Neutrophil (primary cell): ENCODE data around the gene FAM219A.

ENCODE experiments used
- H3K27ac ChIP-seq: fragments of 200-600 bp; sonication (generic); 2 replicates; pipeline ENCODE4 v1.5.1; 2016; ENCODE audit warnings: mild to moderate bottlenecking, moderate library complexity
- H3K27me3 ChIP-seq: fragments of 200-600 bp; sonication (generic); 2 replicates; pipeline ENCODE4 v1.6.0; 2016; ENCODE audit warnings: mild to moderate bottlenecking
- H3K36me3 ChIP-seq: fragments of 200-600 bp; sonication (generic); 2 replicates; pipeline ENCODE4 v1.5.1; 2017
- H3K4me1 ChIP-seq, 2 experiments: fragments of 200-600 bp in 1 of 2; sonication (generic) in 1 of 2; 1 replicate in 1 of 2; 2 replicates in 1 of 2; pipeline versions ENCODE4 v1.5.1 to v1.6.1; 2013 to 2016; ENCODE audit warnings: low read depth in 1 of 2, low read length in 1 of 2, mild to moderate bottlenecking in 1 of 2, moderate library complexity in 1 of 2; ENCODE audit not compliant: control insufficient read depth in 1 of 2, insufficient read depth in 1 of 2
- H3K4me3 ChIP-seq, 2 experiments: fragments of 200-600 bp in 1 of 2; sonication (generic) in 1 of 2; 1 replicate in 1 of 2; 2 replicates in 1 of 2; pipeline ENCODE4 v1.5.1; 2013 to 2016; ENCODE audit warnings: low read depth in 1 of 2, low read length in 1 of 2, mild to moderate bottlenecking in 1 of 2, moderate library complexity in 1 of 2
- H3K9me3 ChIP-seq: fragments of 200-600 bp; sonication (generic); 2 replicates; pipeline ENCODE4 v1.5.1; 2016
- TF ChIP-seq, protein P1 (sequence below): fragments of 200-600 bp; sonication (generic); IDR thresholded peaks from 2 replicates; pipeline ENCODE4 v1.5.1; 2016; ENCODE audit warnings: antibody characterized with exemption

The FAM219A gene

DNA sequence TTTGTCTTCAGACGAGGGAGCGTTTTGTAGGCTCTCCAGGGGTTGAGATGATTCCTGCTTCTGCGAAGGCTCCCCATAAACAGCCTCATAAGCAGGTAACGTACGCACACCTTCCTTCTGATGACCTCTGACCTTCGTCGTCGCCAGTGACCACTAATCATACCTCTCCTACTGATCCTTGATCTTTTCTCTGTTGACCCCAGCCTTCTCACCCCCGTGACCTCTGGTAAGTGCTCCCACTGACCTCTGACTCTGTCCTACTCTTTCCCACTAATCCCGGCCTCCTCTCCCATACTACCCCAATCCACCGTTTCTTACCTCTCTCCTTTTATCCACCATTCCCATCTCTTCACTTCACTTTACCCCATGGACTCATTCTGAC is 580 bp upstream of the FAM219A start:
- H3K36me3 ChIP-seq: no peaks in the 10 kb centered on the region
- H3K4me3 ChIP-seq: peak overlapping the region; percentile 72 to 80
- peaks cover 22 to 27% of the 10 kb centered on the region in 2 experiments for H3K4me1 ChIP-seq
- H3K27ac ChIP-seq: peak overlapping the region; percentile 86
- H3K27me3 ChIP-seq: peaks cover 66% of the 10 kb centered on the region
- TF ChIP-seq, protein P1, sequence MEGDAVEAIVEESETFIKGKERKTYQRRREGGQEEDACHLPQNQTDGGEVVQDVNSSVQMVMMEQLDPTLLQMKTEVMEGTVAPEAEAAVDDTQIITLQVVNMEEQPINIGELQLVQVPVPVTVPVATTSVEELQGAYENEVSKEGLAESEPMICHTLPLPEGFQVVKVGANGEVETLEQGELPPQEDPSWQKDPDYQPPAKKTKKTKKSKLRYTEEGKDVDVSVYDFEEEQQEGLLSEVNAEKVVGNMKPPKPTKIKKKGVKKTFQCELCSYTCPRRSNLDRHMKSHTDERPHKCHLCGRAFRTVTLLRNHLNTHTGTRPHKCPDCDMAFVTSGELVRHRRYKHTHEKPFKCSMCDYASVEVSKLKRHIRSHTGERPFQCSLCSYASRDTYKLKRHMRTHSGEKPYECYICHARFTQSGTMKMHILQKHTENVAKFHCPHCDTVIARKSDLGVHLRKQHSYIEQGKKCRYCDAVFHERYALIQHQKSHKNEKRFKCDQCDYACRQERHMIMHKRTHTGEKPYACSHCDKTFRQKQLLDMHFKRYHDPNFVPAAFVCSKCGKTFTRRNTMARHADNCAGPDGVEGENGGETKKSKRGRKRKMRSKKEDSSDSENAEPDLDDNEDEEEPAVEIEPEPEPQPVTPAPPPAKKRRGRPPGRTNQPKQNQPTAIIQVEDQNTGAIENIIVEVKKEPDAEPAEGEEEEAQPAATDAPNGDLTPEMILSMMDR: no peak
- H3K9me3 ChIP-seq: no peaks in the 10 kb centered on the region

DNA sequence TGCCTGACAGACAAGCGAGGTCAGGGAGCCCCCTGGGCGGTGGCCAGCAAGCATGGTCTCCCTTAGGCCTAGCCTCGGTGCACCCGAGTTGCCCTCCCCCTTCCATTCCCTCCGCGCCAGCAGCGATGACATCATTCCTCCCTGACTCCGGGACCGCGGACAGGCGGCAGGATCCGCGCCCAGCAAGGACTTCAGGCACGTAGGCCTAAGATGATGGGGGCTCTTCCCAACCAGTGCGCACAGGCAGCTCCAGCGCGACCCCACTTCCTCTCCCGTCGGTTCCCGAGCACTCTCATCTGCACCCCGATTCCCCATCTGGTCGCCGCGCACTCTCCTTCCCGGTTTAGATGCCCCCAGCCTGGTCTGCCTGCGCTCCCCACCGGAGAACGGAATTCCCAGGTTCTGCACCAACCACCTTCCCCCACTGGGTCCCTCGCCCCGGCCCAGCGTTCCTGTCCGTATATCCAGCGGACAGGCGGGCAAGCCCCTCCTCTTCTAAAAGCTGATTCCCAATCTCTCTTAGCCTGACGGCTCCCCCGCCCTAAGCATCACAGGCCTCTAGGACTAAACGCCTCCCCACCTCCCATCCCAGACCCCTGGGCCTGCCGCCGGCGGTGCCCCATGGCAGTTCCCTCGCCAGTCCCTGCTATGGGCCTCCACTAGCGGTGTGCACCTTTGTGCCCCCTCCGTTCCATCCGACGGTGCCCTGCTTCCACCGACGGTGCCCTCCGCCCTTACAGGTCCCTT is 931 bp downstream of the FAM219A start:
- H3K4me3 ChIP-seq: peak overlapping the region; percentile 72 to 80
- H3K27ac ChIP-seq: peak overlapping the region; percentile 86
- H3K4me1 ChIP-seq: peaks cover 22 to 27% of the 10 kb centered on the region in 2 experiments
- no peaks in the 10 kb centered on the region for H3K36me3 ChIP-seq
- TF ChIP-seq, protein P1: no peak
- peaks cover 51% of the 10 kb centered on the region for H3K27me3 ChIP-seq
- no peaks in the 10 kb centered on the region for H3K9me3 ChIP-seq

DNA sequence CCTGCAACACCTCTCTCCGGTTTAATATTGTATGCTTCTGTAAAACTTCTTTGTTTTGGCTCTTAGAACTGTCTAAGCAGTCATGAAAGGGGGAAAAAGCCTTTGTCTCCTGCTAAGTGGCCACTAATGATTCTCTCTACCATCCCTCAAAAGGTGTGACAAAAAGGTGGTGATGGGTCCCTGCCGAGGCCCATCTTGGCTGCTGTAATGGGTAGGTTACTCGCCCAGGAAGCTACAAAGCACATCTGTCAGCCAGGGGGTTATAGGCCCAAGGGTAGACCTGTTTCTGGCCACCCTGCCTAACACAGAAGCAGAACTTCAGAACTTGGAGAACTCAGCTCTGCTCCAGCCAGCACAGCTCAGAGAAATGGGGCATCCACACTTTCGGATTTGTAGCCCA is 1.6 kb downstream of the FAM219A start:
- TF ChIP-seq, protein P1: no peak
- Histone ChIP-seq H3K27me3 (peaks cover 44% of the 10 kb centered on the region), H3K4me1 (peaks cover 22 to 27% of the 10 kb centered on the region in 2 experiments), H3K36me3 (no peaks in the 10 kb centered on the region), H3K9me3 (no peaks in the 10 kb centered on the region), H3K27ac (no peak overlapping the region), H3K4me3 (peak overlapping the region; percentile 72 to 80)

DNA sequence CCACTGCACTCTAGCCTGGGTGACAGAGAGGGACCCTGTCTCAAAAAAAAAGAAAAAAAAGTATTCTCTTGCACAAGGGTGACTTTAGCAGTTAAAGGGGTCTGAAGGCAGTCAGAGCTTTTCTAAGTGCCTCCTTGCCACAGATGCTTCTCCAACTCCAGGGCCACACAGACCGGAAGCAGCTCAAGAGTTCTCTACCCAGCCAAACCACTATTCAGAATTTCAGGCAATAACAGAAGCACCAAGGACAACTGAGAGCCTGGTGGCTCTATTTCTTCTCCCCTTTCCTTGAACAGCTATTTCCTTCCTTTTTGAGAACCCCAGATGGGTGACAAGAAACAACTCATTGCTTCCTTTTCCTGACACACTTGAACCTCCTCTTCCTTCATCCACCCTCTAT is 2.2 kb downstream of the FAM219A start:
- no peaks in the 10 kb centered on the region for H3K36me3 ChIP-seq
- peaks cover 38% of the 10 kb centered on the region for H3K27me3 ChIP-seq
- peak overlapping the region in 1 of 2 experiments; percentile 4 for H3K4me3 ChIP-seq
- no peaks in the 10 kb centered on the region for H3K9me3 ChIP-seq
- TF ChIP-seq, protein P1: no peak
- no peak overlapping the region for H3K27ac ChIP-seq
- H3K4me1 ChIP-seq: peaks cover 22 to 27% of the 10 kb centered on the region in 2 experiments

DNA sequence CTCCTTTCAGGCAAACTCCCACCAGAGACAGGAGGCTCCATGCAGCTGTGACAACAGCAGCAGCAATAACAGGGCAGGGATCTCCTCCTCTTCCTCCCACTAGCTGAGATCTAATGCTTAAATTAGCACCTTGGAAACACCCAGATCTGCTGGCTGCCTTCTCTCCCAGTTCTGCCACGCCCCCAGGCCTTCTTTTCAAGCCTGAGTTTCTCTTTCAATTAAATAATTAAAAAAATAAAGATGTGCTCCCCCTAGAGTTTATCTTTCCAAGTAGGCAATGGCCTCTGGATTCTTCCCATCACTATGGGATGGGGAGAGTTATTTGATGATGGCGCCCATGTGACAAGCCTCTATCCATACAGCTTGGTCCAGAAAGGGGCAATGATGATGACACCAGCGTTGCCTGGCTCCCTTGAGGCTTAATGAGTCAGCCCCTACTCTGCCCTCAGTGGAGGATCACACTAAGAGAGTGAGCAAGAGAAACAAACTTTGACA is 3.8 kb downstream of the FAM219A start:
- TF ChIP-seq, protein P1: no peak

More for the DNA sequence above, 3.8 kb downstream of the FAM219A start:
- H3K4me3 ChIP-seq: no peak overlapping the region
- H3K27ac ChIP-seq: no peak overlapping the region
- H3K4me1 ChIP-seq: peaks cover 22 to 27% of the 10 kb centered on the region in 2 experiments
- H3K36me3 ChIP-seq: no peaks in the 10 kb centered on the region
- no peaks in the 10 kb centered on the region for H3K9me3 ChIP-seq
- H3K27me3 ChIP-seq: peaks cover 23% of the 10 kb centered on the region
